ENCODE measurements around the gene APLNR. TPM values are rescaled to one million over a fixed set of nuclear protein-coding genes. Genes with fewer than 3 reads are reported as not detected.

APLNR gene
- total and polyA plus RNA-seq, 2 donors (not counting 3 experiments of a cell fraction or from before 2014, with no cell fraction given): 0.04 to 0.38 TPM

DNA sequence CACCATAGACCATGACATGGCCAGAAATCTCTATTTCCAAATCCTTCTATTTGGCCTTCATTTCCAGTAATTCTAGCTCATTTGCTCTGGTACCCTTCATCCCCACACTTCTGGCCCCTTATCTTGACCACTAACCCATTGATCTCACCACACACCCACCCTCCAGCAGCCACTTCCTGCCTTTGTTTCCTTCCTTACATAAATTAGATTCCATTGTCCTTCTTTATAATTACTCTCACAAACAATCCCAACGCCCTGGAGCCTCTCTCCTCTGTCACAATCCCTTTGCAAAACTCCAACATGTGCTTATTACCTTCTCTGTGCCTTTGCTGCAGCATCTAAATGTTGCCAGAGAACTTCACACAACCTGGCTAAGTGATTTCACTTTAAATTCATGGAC lies 14.8 kb downstream of the APLNR start:
- no peaks in the 10 kb centered on the region for H3K36me3 ChIP-seq (ENCODE audit: control insufficient read depth in 2 of 2, extremely low read depth in 1 of 2, insufficient read depth in 2 of 2, low read length in 2 of 2)
- peaks cover 10% of the 10 kb centered on the region for H3K4me1 ChIP-seq (ENCODE audit: control insufficient read depth, extremely low read depth, insufficient read depth, low read length)
- no peak overlapping the region for H2AFZ ChIP-seq (ENCODE audit: low read depth, low read length)
- H3K4me2 ChIP-seq (ENCODE audit: insufficient read depth, low read length): peak overlapping the region; percentile 33
- intact Hi-C loops (cut with micrococcal nuclease): no loop called here
- H3K9me3 ChIP-seq (replicated peaks; ENCODE audit: control insufficient read depth, insufficient read depth, low read length): no peaks in the 10 kb centered on the region
- no peaks in the 10 kb centered on the region for H3K79me2 ChIP-seq (ENCODE audit: control insufficient read depth, insufficient read depth, low read length)
- no peaks in the 10 kb centered on the region for H3K27me3 ChIP-seq (ENCODE audit: control insufficient read depth in 2 of 2, insufficient read depth in 2 of 2, low read length in 2 of 2)
- no TSS peak for BruUV-seq (replicated peaks)
- TF ChIP-seq, protein P1, sequence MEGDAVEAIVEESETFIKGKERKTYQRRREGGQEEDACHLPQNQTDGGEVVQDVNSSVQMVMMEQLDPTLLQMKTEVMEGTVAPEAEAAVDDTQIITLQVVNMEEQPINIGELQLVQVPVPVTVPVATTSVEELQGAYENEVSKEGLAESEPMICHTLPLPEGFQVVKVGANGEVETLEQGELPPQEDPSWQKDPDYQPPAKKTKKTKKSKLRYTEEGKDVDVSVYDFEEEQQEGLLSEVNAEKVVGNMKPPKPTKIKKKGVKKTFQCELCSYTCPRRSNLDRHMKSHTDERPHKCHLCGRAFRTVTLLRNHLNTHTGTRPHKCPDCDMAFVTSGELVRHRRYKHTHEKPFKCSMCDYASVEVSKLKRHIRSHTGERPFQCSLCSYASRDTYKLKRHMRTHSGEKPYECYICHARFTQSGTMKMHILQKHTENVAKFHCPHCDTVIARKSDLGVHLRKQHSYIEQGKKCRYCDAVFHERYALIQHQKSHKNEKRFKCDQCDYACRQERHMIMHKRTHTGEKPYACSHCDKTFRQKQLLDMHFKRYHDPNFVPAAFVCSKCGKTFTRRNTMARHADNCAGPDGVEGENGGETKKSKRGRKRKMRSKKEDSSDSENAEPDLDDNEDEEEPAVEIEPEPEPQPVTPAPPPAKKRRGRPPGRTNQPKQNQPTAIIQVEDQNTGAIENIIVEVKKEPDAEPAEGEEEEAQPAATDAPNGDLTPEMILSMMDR (IDR thresholded peaks at IDR 0.05; ENCODE audit: extremely low read depth in 1 of 2, insufficient read depth in 1 of 2, low read depth in 1 of 2, low read length in 2 of 2): no peak
- TF ChIP-seq MYC (IDR thresholded peaks at IDR 0.05; ENCODE audit: low read depth, low read length) (no peak), EZH2 (IDR thresholded peaks at IDR 0.05; ENCODE audit: borderline replicate concordance, low read depth, low read length, severe bottlenecking) (no peak), FOS (IDR thresholded peaks at IDR 0.05; ENCODE audit: borderline replicate concordance, insufficient read depth, low read length) (no peak)
- no peaks in the 10 kb centered on the region for H4K20me1 ChIP-seq (replicated peaks; ENCODE audit: control insufficient read depth, extremely low read depth, insufficient read depth, low read length)
- peak; percentile 38 for DNase-seq (ENCODE audit: low read depth, low spot score)
- H3K27ac ChIP-seq (ENCODE audit: insufficient read depth, low read depth, low read length): no peak overlapping the region
- ChIA-PET POLR2A (no interaction called here), CTCF (interaction anchor here (2.7 kb wide), 1 partner anchor 27 kb away, joined by 9 read pairs; no protein-coding TSS in a partner anchor)
- H3K9ac ChIP-seq (replicated peaks; ENCODE audit: extremely low read depth, insufficient read depth, low read length): no peak overlapping the region
- H3K4me3 ChIP-seq (replicated peaks in 1 of 3; ENCODE audit: insufficient read depth in 1 of 3, low read depth in 1 of 3, low read length in 3 of 3): no peak overlapping the region
- peak; percentile 48 for FAIRE-seq
- no peaks in the 10 kb centered on the region for H3K9me1 ChIP-seq (replicated peaks; ENCODE audit: control insufficient read depth, extremely low read depth, insufficient read depth, low read length)
- dilution Hi-C loops (cut with MboI; ENCODE audit: extremely low pct_ligation_motif_present, low sequenced_read_pairs): no loop called here

DNA sequence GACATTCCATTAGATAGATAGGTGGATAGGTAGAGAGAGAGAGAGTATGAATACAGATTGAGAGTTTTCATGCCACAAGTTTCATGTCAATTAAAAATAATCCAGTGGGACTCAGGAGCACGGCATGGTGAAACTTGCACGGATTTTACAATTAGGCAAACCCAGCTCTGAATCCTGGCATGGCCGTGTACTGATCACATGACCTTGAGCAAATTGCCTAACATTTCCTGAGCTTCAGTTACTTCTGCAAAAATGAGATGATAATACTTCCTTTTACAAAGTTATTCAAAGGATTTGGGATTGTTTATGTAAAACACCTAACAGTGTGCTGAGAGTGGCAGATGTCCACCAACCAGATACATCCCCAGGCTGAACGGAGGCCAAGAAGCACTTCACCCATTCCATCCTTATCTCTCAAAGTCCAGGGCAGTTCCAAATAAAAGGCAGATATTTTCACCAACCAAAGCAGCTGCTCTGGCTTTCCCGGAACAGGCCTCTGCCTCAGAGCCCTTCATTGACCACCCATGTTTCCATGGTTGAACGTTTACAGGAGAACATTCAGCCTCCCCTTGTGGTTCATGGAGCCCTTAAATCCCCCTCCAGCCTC lies 17.9 kb downstream of the APLNR start:
- FAIRE-seq (no peak), DNase-seq (ENCODE audit: low read depth, low spot score) (no peak)
- no peak overlapping the region for H3K27ac ChIP-seq (ENCODE audit: insufficient read depth, low read depth, low read length)
- peaks cover 14% of the 10 kb centered on the region for H3K4me1 ChIP-seq (ENCODE audit: control insufficient read depth, extremely low read depth, insufficient read depth, low read length)
- ChIA-PET POLR2A (no interaction called here), CTCF (no interaction called here)
- dilution Hi-C loops (cut with MboI; ENCODE audit: extremely low pct_ligation_motif_present, low sequenced_read_pairs) (no loop called here), intact Hi-C loops (cut with micrococcal nuclease) (no loop called here)
- H2AFZ ChIP-seq (ENCODE audit: low read depth, low read length): no peak overlapping the region
- H3K9me3 ChIP-seq (replicated peaks; ENCODE audit: control insufficient read depth, insufficient read depth, low read length): no peaks in the 10 kb centered on the region
- no peaks in the 10 kb centered on the region for H3K79me2 ChIP-seq (ENCODE audit: control insufficient read depth, insufficient read depth, low read length)
- H3K9me1 ChIP-seq (replicated peaks; ENCODE audit: control insufficient read depth, extremely low read depth, insufficient read depth, low read length): no peaks in the 10 kb centered on the region
- BruUV-seq (replicated peaks): no TSS peak
- TF ChIP-seq GATA2 (IDR thresholded peaks at IDR 0.05; ENCODE audit: insufficient read depth, insufficient read length, low read depth, low read length) (no peak), MYC (IDR thresholded peaks at IDR 0.05; ENCODE audit: low read depth, low read length) (no peak), EZH2 (IDR thresholded peaks at IDR 0.05; ENCODE audit: borderline replicate concordance, low read depth, low read length, severe bottlenecking) (no peak), FOS (IDR thresholded peaks at IDR 0.05; ENCODE audit: borderline replicate concordance, insufficient read depth, low read length) (no peak), POLR2A (IDR thresholded peaks at IDR 0.05; ENCODE audit: low read depth, low read length) (no peak), JUN (IDR thresholded peaks at IDR 0.05; ENCODE audit: borderline replicate concordance, insufficient read depth, insufficient read length, low read depth) (no peak)
- TF ChIP-seq, protein P1 (IDR thresholded peaks at IDR 0.05; ENCODE audit: extremely low read depth in 1 of 2, insufficient read depth in 1 of 2, low read depth in 1 of 2, low read length in 2 of 2): no peak
- H3K27me3 ChIP-seq (ENCODE audit: control insufficient read depth in 2 of 2, insufficient read depth in 2 of 2, low read length in 2 of 2): no peaks in the 10 kb centered on the region
- no peak overlapping the region for H3K9ac ChIP-seq (replicated peaks; ENCODE audit: extremely low read depth, insufficient read depth, low read length)
- no peak overlapping the region for H3K4me2 ChIP-seq (ENCODE audit: insufficient read depth, low read length)
- H3K36me3 ChIP-seq (ENCODE audit: control insufficient read depth in 2 of 2, extremely low read depth in 1 of 2, insufficient read depth in 2 of 2, low read length in 2 of 2): no peaks in the 10 kb centered on the region
- H4K20me1 ChIP-seq (replicated peaks; ENCODE audit: control insufficient read depth, extremely low read depth, insufficient read depth, low read length): no peaks in the 10 kb centered on the region
- no peak overlapping the region for H3K4me3 ChIP-seq (replicated peaks in 1 of 3; ENCODE audit: insufficient read depth in 1 of 3, low read depth in 1 of 3, low read length in 3 of 3)
